ENCODE measurements around the gene IL1R2. TPM values are rescaled to one million over a fixed set of nuclear protein-coding genes. Genes with fewer than 3 reads are reported as not detected.

Gene IL1R2
- total and polyA plus RNA-seq, 2 of the 13 experiments (the other 11 are each of a cell fraction or from before 2014, with no cell fraction given): 3.6 to 7.3 TPM

GRCh38 chr2:101961338-101962191 lies 30.2 kb upstream of the IL1R2 start (continued):
- TF ChIP-seq CREB3 (CRISPR knock-in tag; IDR thresholded peaks at IDR 0.05): 0 out of 2 replicates have a peak, but pooled peaks have one; percentile 82
- TF ChIP-seq IRF2 (CRISPR knock-in tag; IDR thresholded peaks at IDR 0.05): 0 out of 2 replicates have a peak, but pooled peaks have one; percentile 16
- TF ChIP-seq ZNF737 (CRISPR knock-in tag; IDR thresholded peaks at IDR 0.05; ENCODE audit: borderline replicate concordance): no peak; the same call in 1 of the 2 replicates
- TF ChIP-seq KMT2B (CRISPR knock-in tag; IDR thresholded peaks at IDR 0.05): no peak
- TF ChIP-seq POLR2AphosphoS2 (IDR thresholded peaks at IDR 0.05; ENCODE audit: low read depth, low read length): no peak
- TF ChIP-seq MYNN (CRISPR knock-in tag; IDR thresholded peaks at IDR 0.05; ENCODE audit: low read depth): no peak
- TF ChIP-seq NFYB (CRISPR knock-in tag; IDR thresholded peaks at IDR 0.05): peak; percentile 15; the same call in 1 of the 2 replicates
- no peak for TF ChIP-seq CCDC6 (CRISPR knock-in tag; IDR thresholded peaks at IDR 0.05)
- TF ChIP-seq SMARCE1 (IDR thresholded peaks at IDR 0.05; ENCODE audit: borderline replicate concordance): no peak
- peak; percentile 10; the same call in 1 of the 2 replicates for TF ChIP-seq CREM (IDR thresholded peaks at IDR 0.05)
- no peak for TF ChIP-seq CREM (CRISPR knock-in tag; IDR thresholded peaks at IDR 0.05)
- no peak for TF ChIP-seq SRSF4 (IDR thresholded peaks at IDR 0.05; ENCODE audit: low read depth, low read length, poor library complexity, severe bottlenecking)
- TF ChIP-seq HMGXB4 (CRISPR knock-in tag; IDR thresholded peaks at IDR 0.05; ENCODE audit: borderline replicate concordance in 1 of 2, low read depth in 1 of 2): peak in 1 of 2 experiments; percentile 23; a peak in 1 of 4 replicates
- TF ChIP-seq KLF9 (CRISPR knock-in tag; IDR thresholded peaks at IDR 0.05; ENCODE audit: low read depth): 0 out of 2 replicates have a peak, but pooled peaks have one; percentile 16
- 0 out of 2 replicates have a peak, but pooled peaks have one; percentile 39 for TF ChIP-seq ZNF547 (CRISPR knock-in tag; IDR thresholded peaks at IDR 0.05)
- no peak for TF ChIP-seq ZNF275 (CRISPR knock-in tag; IDR thresholded peaks at IDR 0.05; ENCODE audit: borderline replicate concordance)
- TF ChIP-seq ARID2 (CRISPR knock-in tag; IDR thresholded peaks at IDR 0.05; ENCODE audit: borderline replicate concordance): no peak; the same call in 1 of the 2 replicates
- peak; percentile 69; the same call in 1 of the 2 replicates for TF ChIP-seq KLF6 (CRISPR knock-in tag; IDR thresholded peaks at IDR 0.05)
- no peak for TF ChIP-seq RBFOX2 (IDR thresholded peaks at IDR 0.05; ENCODE audit: low read depth, low read length)
- no peak for TF ChIP-seq HNRNPK (IDR thresholded peaks at IDR 0.05; ENCODE audit: low read depth, low read length, poor library complexity, severe bottlenecking)
- TF ChIP-seq ZSCAN25 (CRISPR knock-in tag; IDR thresholded peaks at IDR 0.05): 0 out of 2 replicates have a peak, but pooled peaks have one; percentile 17
- TF ChIP-seq ZNF430 (CRISPR knock-in tag; IDR thresholded peaks at IDR 0.05): peak; percentile 11; the same call in 1 of the 2 replicates
- TF ChIP-seq HDAC2 (CRISPR knock-in tag; IDR thresholded peaks at IDR 0.05): peak; percentile 61
- no peak for TF ChIP-seq ZBTB42 (CRISPR knock-in tag; IDR thresholded peaks at IDR 0.05)
- TF ChIP-seq DRAP1 (CRISPR knock-in tag; IDR thresholded peaks at IDR 0.05): no peak
- TF ChIP-seq ZNF224 (CRISPR knock-in tag; IDR thresholded peaks at IDR 0.05): 0 out of 2 replicates have a peak, but pooled peaks have one; percentile 56
- TF ChIP-seq ZFY (CRISPR knock-in tag; IDR thresholded peaks at IDR 0.05): peak; percentile 52
